Stimulated activated naive CD4-positive, alpha-beta T cell treated with Interleukin-2 at 50 U/mL for 16 hours (primary cell): ENCODE measurements around the gene SEMA5A.

Experiments
- DNase-seq: peaks from one replicate; lab custom pipeline; 2025; lab: John Stamatoyannopoulos, UW

Gene SEMA5A

GRCh38 chr5:9515436-9515835, 30.4 kb downstream of the SEMA5A start:
- no peak for DNase-seq

DNA sequence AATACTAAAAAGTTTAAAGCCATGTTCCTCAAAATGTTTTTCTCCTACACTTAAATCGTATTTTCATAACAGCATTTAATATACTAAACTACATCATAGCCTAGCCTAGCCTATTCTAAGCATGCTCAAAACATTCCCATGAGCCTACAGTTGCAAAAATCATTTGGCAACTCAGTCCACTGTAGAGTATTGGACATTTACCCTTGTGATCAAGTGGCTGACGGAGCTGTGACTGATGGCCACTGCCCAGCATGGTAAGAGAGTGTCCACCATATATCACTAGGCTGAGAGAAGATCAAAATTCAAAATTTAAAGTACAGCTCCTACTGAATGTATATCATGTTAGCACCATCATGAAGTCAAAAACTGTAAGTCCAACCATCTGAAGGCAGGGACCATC, 30.9 kb downstream of the SEMA5A start:
- no peak for DNase-seq

DNA sequence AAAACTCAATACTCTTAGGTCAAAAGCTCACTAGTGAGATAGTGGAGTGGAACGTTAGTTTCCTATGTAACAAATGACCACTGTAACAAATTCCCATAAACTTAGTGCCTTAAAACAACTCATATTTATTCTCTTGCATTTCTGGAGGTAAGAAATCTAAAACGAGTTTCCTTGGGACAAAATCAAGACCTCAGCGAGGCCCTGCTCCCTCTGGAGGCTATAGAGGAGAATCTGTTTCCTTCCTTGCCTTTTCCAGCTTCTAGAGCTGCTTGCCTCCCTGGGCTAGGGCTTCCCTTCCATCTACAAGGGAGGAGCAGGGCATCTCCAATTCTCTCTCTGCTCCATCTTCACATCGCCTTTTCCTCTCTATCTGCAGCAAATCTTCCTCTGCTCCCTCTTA, 32.0 kb downstream of the SEMA5A start:
- no peak for DNase-seq

- no peak for DNase-seq
These were observed 33.4 kb downstream of the SEMA5A start for GRCh38 chr5:9512457-9512856.

- DNase-seq: no peak
These were observed 37.9 kb downstream of the SEMA5A start for GRCh38 chr5:9507974-9508373.

- no peak for DNase-seq
These were observed 40.6 kb downstream of the SEMA5A start for GRCh38 chr5:9505225-9505624.

DNA sequence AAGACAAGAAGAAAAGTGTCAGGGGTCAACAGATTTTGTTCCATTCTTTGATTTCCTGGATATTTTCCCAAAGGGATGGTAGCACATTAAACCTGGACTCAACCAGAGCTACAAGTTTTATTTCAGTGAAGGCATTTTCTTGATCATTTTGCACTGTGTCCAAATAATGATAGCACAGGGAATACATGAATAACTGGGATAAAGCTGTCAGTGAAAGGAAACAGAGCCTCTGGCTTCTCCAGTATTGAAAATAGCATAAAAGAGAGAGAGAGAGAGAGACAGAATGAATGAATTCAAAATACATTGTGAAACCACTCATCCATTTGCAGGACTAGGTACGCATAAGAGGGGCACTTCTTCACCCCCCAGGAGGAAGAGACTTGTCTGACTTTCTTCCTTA, 43.0 kb downstream of the SEMA5A start:
- no peak for DNase-seq

GRCh38 chr5:9502050-9502834, 43.6 kb downstream of the SEMA5A start:
- DNase-seq: no peak

- DNase-seq: no peak
These were observed 45.2 kb downstream of the SEMA5A start for GRCh38 chr5:9500625-9501024.

DNA sequence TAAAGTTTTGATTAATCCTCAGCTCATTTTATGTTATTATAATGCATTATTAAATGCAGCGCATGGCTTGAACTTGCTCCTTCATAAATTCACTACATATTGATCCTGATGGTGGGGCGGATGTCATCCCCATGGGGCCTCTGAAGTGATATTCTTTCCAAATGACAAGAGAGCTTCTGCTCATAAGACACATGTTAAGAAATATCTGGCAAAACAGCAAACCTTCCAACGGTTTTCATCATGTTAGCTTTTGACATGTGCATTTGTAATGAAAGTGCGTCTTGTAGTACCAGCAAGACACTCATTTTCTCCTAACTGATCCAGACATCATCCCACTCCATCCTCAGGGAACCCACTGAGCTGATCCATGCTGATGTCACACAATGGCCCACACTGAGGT, 45.7 kb downstream of the SEMA5A start:
- no peak for DNase-seq

DNA sequence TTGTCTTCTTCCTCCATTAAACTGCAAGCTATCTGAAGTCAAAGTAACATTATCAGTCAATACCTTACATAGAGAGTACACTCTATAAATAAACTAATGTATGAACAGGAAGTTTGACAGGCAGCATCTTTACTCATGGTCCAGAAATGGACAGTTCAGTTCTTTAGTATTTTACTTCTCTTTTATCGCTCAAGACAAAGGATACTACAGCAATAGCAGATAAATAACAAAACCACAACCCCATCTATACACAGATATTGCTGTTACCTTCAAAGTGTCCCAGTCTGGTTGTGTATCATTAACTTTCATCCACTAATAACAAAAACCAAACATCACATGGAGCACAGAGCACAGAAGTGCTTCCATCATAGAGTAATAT, 46.4 kb downstream of the SEMA5A start:
- no peak for DNase-seq

DNA sequence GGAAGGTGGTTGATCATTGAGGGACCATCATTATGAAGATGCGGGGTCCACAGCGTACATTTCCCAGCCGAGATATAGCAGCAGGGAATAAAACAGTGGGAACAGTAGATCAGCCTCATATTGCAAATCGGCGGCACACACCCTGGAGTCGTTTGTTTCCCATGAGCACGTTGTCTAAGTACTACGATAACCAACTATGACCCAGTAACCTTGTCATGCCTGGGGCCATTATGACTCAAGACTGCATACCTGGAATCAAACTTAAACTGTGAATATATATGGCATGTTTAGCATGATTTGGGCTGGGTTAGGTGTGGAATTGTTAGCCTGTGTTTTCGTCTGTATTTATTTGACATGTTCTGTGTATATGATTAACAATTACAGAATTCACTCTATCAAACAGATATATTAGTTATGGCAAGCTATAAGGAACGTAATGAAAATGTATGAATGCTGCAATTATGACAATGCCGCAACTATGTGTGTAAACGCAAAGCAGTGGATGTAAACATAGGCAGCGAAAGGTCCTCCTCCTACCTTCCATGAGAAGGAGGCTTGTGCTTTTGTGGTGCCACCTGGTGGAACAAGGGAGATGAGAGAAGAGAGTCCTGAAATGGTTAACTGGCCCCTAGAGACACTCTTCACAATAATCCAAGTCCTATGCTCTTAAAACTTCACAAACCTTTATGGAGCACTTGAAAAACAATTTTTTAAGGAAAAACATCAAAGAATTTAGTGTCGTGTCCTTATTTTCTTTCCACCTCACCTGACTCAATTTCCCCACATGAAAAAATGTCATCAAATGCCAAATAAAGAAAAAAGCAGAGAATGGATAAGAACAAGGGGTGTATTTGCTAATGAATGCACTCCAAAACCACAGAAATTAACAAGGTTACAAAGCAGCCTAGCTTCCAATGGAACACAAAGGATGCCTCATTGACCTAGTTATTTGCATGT, 47.1 kb downstream of the SEMA5A start:
- DNase-seq: no peak

GRCh38 chr5:9497347-9497746, 48.5 kb downstream of the SEMA5A start:
- no peak for DNase-seq

DNA sequence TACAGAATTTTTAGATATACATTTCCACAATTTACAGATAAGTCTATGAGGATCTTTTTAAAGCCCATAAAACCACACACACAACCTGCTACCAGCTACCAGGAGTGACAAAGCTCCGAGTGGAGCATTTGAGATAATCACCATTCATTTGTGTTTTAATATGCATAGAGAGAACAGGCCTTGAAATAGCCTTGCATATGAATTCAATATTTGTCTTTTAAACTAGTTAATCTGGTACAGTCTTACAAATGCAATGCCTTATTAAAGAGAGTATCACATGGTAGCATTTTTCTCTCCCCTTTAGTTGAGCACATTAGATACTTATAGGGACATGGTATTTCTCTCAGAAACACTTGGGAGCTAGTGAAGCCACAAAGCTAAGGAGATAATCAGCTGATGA, 49.1 kb downstream of the SEMA5A start:
- DNase-seq: no peak

DNA sequence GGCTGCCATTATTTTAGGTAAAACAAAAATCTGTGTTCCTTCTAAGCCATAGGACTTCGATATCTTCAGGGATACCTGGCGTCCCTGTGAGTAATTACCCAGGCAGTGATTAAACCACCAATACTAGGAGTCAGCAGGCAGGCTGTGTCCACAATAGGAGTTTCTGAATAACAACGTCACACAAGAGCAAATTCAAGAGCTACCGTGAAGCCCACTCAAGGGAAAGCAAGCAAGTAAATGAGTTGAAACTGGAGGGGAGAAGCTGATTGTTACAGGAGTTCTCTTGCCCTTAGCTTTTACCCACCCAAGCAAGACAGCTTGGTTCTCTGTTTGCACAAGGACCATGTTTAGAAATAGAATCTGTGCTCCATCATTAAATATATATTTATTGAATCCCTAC, 50.8 kb downstream of the SEMA5A start:
- DNase-seq: no peak

- no peak for DNase-seq
These were observed 51.6 kb downstream of the SEMA5A start for GRCh38 chr5:9494301-9494700.

DNA sequence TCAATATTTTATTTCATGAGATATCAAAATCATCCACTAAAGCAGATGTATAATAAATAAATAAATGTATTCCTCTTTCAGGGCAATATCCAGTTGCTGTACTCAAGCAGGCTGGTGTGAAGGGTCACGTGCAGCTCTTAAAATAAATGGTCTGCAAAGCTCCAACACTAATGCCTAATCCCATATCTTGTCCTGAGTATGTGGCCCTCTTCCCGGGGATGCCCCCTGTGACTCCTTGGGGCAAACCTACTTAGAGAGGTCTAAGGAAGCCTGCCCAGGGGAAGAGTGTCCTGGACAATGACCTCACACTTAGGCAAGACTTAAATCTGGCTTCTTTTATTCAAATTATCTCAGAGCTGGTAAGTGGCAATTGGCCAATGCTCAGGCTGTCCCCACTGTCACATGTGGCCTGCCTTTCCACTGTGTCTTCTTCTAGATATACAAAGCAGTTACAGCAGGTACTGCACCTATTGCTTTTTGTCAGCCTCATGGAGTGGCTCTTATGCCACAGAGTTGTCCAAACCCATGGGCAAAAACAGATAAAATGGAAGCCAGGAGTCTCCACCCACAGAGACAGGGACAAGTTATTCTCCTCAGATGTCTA, 55.3 kb downstream of the SEMA5A start:
- DNase-seq: no peak

DNA sequence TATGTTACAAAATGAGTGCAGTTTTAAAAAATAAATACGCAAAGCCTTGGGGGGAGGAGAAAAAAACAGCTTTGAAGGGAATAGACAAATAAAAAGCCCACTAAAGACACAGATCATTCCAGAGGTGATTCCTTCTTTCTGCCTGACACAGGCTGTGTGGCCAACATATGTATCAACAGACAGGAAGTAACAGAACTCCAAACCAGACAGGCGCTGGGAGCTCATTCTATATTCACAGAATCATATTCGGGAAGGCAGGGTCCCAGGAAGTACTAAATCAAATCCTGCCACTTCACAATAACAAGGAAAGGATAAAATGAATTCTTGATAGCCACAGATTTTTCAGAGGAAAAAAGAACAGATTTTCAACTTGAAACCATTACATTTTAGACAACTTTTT, 62.1 kb downstream of the SEMA5A start:
- no peak for DNase-seq

- no peak for DNase-seq
These were observed 62.6 kb downstream of the SEMA5A start for GRCh38 chr5:9483243-9483642.

DNA sequence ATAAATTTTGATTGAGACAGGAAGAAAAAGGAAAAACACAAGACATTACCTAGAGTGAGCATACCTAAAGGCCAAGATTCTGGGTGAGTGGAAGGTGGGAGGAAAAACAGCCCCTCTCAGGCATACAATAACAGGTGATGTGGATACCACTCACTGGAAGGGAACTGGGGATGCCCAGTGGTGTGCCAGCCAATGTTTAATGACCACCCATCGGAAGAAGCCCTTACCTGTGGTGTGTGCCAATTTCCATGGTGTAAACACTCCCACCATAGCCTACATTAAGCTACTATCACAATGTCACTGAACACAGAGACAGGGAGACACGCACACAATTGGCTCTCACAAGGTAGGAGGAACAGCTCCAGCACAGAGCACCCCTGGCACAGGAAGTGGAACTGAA, 63.5 kb downstream of the SEMA5A start:
- no peak for DNase-seq

DNA sequence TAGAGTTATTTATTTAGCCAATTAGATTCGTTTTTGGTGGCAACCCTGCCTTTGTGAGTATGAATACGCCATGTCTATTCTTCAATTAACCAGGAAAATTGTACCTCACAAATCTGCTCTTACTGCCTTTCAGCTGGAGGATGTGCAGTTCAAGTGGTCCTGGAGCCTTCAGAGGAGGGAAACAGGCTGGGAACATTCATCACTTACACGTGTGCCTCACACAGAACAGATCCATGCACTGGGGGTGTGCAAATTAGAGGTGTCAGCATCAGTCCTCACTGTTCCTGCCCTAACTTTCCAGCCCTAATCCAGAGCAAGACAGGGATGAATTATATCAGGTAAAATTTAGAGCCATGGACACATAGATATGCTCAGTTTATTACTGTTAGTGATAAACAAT, 65.4 kb downstream of the SEMA5A start:
- DNase-seq: no peak

DNA sequence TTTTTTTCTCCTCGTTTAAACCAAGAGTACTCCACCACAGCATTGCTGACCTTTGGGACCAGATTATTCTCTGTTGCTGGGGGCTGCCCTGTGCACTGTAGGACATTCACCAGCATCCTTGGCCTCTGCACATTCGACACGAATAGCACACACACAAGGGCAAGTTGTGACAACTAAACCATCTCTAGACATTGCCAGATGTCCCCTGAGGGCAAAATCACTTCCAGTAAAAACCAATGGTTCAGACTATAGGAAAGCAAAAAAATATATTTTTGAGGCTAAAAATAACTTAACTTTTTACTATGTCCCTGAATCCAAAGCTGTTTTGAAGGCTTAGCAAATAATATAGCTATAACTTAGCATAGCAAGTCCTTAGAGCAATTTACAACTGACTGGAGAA, 65.9 kb downstream of the SEMA5A start:
- no peak for DNase-seq

DNA sequence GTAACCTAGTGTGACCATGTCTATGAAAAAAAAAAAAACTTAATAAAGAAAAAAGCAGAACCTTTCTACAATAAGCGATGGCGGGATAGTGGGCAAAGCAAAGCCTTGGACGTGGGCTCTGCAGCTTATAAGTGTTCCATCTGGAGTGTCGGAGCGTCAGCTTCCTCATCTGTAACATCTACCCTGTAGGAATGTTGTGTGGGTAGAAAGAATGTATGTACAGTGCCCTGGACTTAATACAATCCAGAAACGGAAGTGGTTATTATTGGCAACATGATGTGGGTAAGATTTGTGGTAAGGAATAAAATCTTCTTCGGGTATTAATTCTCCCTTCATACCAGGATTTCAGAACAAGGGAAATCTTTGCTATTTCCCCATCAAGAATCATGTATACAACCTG, 66.5 kb downstream of the SEMA5A start:
- DNase-seq: no peak
